Adipose tissue (tissue), 3 donors: Measurements from ENCODE around the gene SH2D4B. TPM values are rescaled to one million over a fixed set of nuclear protein-coding genes. Genes with fewer than 3 reads are reported as not detected.

Source experiments
- H3K27ac ChIP-seq: one replicate; pipeline ENCODE4 v1.5.1; 2013; ENCODE audit warnings: low read depth, low read length
- WGBS, 3 donors: extraction: QIAGEN DNeasy Blood & Tissue Kit; methylation state at CpG; one replicate each; pipeline ENCODE4 v1.1.7; 2013; 5-methylcytosine and 5-hydroxymethylcytosine counted together
- polyA plus RNA-seq, 3 donors: library from polyadenylated mRNA; stranded (reverse); fragments of 200-250 nt; gene quantifications; one replicate each; pipeline ENCODE4 v1.2.3, GENCODE V29; 2013
- donor health status: healthy with polysubstance abuse.
- donor health status: Bipolar disorder and iron deficiency.
- donor health status: healthy.

SH2D4B gene
- polyA plus RNA-seq, 3 donors = 0.04 TPM; not detected in 2

GRCh38 chr10:80686734-80687475, 149.2 kb downstream of the SH2D4B start:
- 63 to 80% (median 78%) methylated on average over 6 of the region's 6 CpGs for WGBS, 3 donors
- no peak overlapping the region for H3K27ac ChIP-seq

GRCh38 chr10:80687476-80687789, 149.7 kb downstream of the SH2D4B start:
- 86 to 97% (median 88%) methylated on average over 1 of the region's 1 CpG for WGBS, 3 donors
- H3K27ac ChIP-seq = no peak overlapping the region

- no peak overlapping the region for H3K27ac ChIP-seq
These were observed 152.7 kb downstream of the SH2D4B start for GRCh38 chr10:80690434-80690833.

- H3K27ac ChIP-seq = no peak overlapping the region
These were observed 153.7 kb downstream of the SH2D4B start for GRCh38 chr10:80691441-80691840.

GRCh38 chr10:80693565-80693964, 155.9 kb downstream of the SH2D4B start:
- no peak overlapping the region for H3K27ac ChIP-seq
- 70 to 92% (median 73%) methylated on average over 3 of the region's 3 CpGs for WGBS, 3 donors

- WGBS, 3 donors = 79 to 87% (median 84%) methylated on average over 5 of the region's 5 CpGs
These were observed 157.2 kb downstream of the SH2D4B start for GRCh38 chr10:80694930-80695329.

More at GRCh38 chr10:80694930-80695329, 157.2 kb downstream of the SH2D4B start:
- no peak overlapping the region for H3K27ac ChIP-seq

Other genes starting within 250 kb of the SH2D4B start
- gene MAT1A, start 248.2 kb upstream of the SH2D4B start, polyA plus RNA-seq = 1 to 10 TPM in 1 of 3 donors, under 1 TPM in 1, not detected in 1; 0.11 to 4.4 TPM
- gene DYDC1, start 181.1 kb upstream of the SH2D4B start, polyA plus RNA-seq = not detected
- gene DYDC2, start 181.1 kb upstream of the SH2D4B start, polyA plus RNA-seq = under 1 TPM in 1 of 3 donors, not detected in 2; 0.07 TPM
- gene PRXL2A, start 129.4 kb upstream of the SH2D4B start, polyA plus RNA-seq = 100 to 1,000 TPM in 2 of 3 donors, 10 to 100 TPM in 1; 68.8 to 543 (median 243) TPM
- gene TSPAN14, start 83.6 kb upstream of the SH2D4B start, polyA plus RNA-seq = 10 to 100 TPM; 29.5 to 82.7 (median 36.2) TPM